HEK293 (cell line): ENCODE data around the gene VAMP8.

ENCODE experiments used
- CTCF ChIA-PET: fragments of 350-600 bp; formaldehyde crosslinking; extraction: SDS; loops from one replicate; lab custom pipeline; 2021; ENCODE audit warnings: antibody characterized with exemption; lab: Yijun Ruan, JAX
- POLR2A ChIA-PET: fragments of 300-600 bp; formaldehyde crosslinking; extraction: SDS; loops from one replicate; lab custom pipeline; 2020; ENCODE audit warnings: antibody characterized with exemption, inconsistent platforms; lab: Yijun Ruan, JAX
- H3K27ac ChIP-seq: fragments of 200-500 bp; sonication (Bioruptor generic); 2 replicates; pipeline ENCODE4 v1.5.1; 2014; ENCODE audit warnings: low read depth, low read length, control low read depth, inconsistent platforms; ENCODE audit errors: extremely low read depth
- H3K36me3 ChIP-seq, 2 experiments: fragments of 200-500 bp in 1 of 2; sonication (Bioruptor generic) in 1 of 2; 1 replicate in 1 of 2; 2 replicates in 1 of 2; pipeline ENCODE4 v1.5.1; 2014 to 2017; ENCODE audit warnings: inconsistent platforms in 2 of 2, low read length in 2 of 2; ENCODE audit not compliant: control insufficient read depth in 2 of 2, insufficient read depth in 1 of 2
- H3K4me1 ChIP-seq: fragments of 200-500 bp; sonication (Bioruptor generic); 2 replicates; pipeline ENCODE4 v1.5.1; 2014; ENCODE audit warnings: mild to moderate bottlenecking, low read length, inconsistent platforms; ENCODE audit not compliant: control insufficient read depth, insufficient read depth
- H3K4me3 ChIP-seq: 2 replicates; pipeline ENCODE4 v1.5.1; 2011; ENCODE audit warnings: low read depth, mild to moderate bottlenecking, control low read depth, low read length, moderate library complexity
- H3K9me3 ChIP-seq: fragments of 200-500 bp; sonication (Bioruptor generic); 2 replicates; pipeline ENCODE4 v1.5.1; 2014; ENCODE audit warnings: low read depth, low read length, inconsistent platforms; ENCODE audit not compliant: control insufficient read depth, insufficient read depth
- EGR2 ChIP-seq: fragments of 450-650 bp; formaldehyde crosslinking; IDR thresholded peaks from 2 replicates; pipeline ENCODE4 v1.5.1; 2016; ENCODE audit warnings: low read depth, missing biosample characterization, missing genetic modification characterization
- GLIS1 ChIP-seq: fragments of 450-650 bp; formaldehyde crosslinking; IDR thresholded peaks from 2 replicates; pipeline ENCODE4 v1.5.1; 2016; ENCODE audit warnings: missing biosample characterization, missing genetic modification characterization
- HOXC10 ChIP-seq: sonication (generic); formaldehyde crosslinking; IDR thresholded peaks from 2 replicates; pipeline ENCODE4 v1.8.1; 2023; ENCODE audit warnings: mild to moderate bottlenecking, missing genetic modification reagents
- HOXD13 ChIP-seq: sonication (generic); formaldehyde crosslinking; IDR thresholded peaks from 2 replicates; pipeline ENCODE4 v1.8.0; 2022; ENCODE audit warnings: missing genetic modification reagents, borderline replicate concordance
- KLF10 ChIP-seq: fragments of 450-650 bp; IDR thresholded peaks from 2 replicates; pipeline ENCODE4 v1.5.1; 2018; ENCODE audit warnings: missing biosample characterization, mild to moderate bottlenecking, missing genetic modification characterization
- KLF7 ChIP-seq: fragments of 450-650 bp; formaldehyde crosslinking; IDR thresholded peaks from 2 replicates; pipeline ENCODE4 v1.5.1; 2016; ENCODE audit warnings: missing biosample characterization, missing genetic modification characterization, borderline replicate concordance
- SP7 ChIP-seq: fragments of 450-650 bp; formaldehyde crosslinking; IDR thresholded peaks from 2 replicates; pipeline ENCODE4 v1.5.1; 2016; ENCODE audit warnings: missing biosample characterization, missing genetic modification characterization
- TRIM28 ChIP-seq: IDR thresholded peaks from 2 replicates; pipeline ENCODE4 v1.6.1; 2011; ENCODE audit warnings: low read length, control low read depth, borderline replicate concordance
- TSHZ1 ChIP-seq: fragments of 450-650 bp; formaldehyde crosslinking; IDR thresholded peaks from 2 replicates; pipeline ENCODE4 v1.5.1; 2016; ENCODE audit warnings: missing biosample characterization, missing genetic modification characterization, borderline replicate concordance
- ZBTB8A ChIP-seq: fragments of 450-650 bp; formaldehyde crosslinking; IDR thresholded peaks from 2 replicates; pipeline ENCODE4 v1.5.1; 2016; ENCODE audit warnings: missing biosample characterization, missing genetic modification characterization
- ZNF169 ChIP-seq: fragments of 450-650 bp; formaldehyde crosslinking; IDR thresholded peaks from 2 replicates; pipeline ENCODE4 v1.5.1; 2016; ENCODE audit warnings: missing biosample characterization, missing genetic modification characterization
- ZNF280D ChIP-seq: fragments of 450-650 bp; formaldehyde crosslinking; IDR thresholded peaks from 2 replicates; pipeline ENCODE4 v1.5.1; 2016; ENCODE audit warnings: missing biosample characterization, missing genetic modification characterization
- ZNF354C ChIP-seq: fragments of 450-650 bp; formaldehyde crosslinking; IDR thresholded peaks from 2 replicates; pipeline ENCODE4 v1.5.1; 2016; ENCODE audit warnings: missing biosample characterization, missing genetic modification characterization, low read depth, borderline replicate concordance
- ZNF48 ChIP-seq: fragments of 450-650 bp; formaldehyde crosslinking; IDR thresholded peaks from 2 replicates; pipeline ENCODE4 v1.5.1; 2016; ENCODE audit warnings: missing biosample characterization, missing genetic modification characterization
- ZNF501 ChIP-seq: fragments of 450-650 bp; formaldehyde crosslinking; IDR thresholded peaks from 2 replicates; pipeline ENCODE4 v1.5.1; 2016; ENCODE audit warnings: missing biosample characterization, missing genetic modification characterization
- ZNF560 ChIP-seq: fragments of 450-650 bp; formaldehyde crosslinking; IDR thresholded peaks from 2 replicates; pipeline ENCODE4 v1.5.1; 2017; ENCODE audit warnings: missing biosample characterization, missing genetic modification characterization, borderline replicate concordance
- ZNF629 ChIP-seq: fragments of 450-650 bp; formaldehyde crosslinking; IDR thresholded peaks from 2 replicates; pipeline ENCODE4 v1.5.1; 2017; ENCODE audit warnings: missing biosample characterization, missing genetic modification characterization
- ZNF677 ChIP-seq: fragments of 450-650 bp; IDR thresholded peaks from 2 replicates; pipeline ENCODE4 v1.5.0; 2018; ENCODE audit warnings: missing biosample characterization, mild to moderate bottlenecking, missing genetic modification characterization, moderate library complexity
- ZNF701 ChIP-seq: fragments of 450-650 bp; formaldehyde crosslinking; IDR thresholded peaks from 2 replicates; pipeline ENCODE4 v1.5.1; 2016; ENCODE audit warnings: missing biosample characterization, missing genetic modification characterization
- ZNF747 ChIP-seq: fragments of 450-650 bp; formaldehyde crosslinking; IDR thresholded peaks from 2 replicates; pipeline ENCODE4 v1.5.1; 2016; ENCODE audit warnings: missing biosample characterization, missing genetic modification characterization
- ZSCAN30 ChIP-seq: fragments of 450-650 bp; IDR thresholded peaks from 2 replicates; pipeline ENCODE4 v1.5.1; 2018; ENCODE audit warnings: missing biosample characterization, mild to moderate bottlenecking, missing genetic modification characterization, moderate library complexity
- TF ChIP-seq, protein P1 (sequence below): fragments of 450-650 bp; formaldehyde crosslinking; IDR thresholded peaks from 2 replicates; pipeline ENCODE4 v1.5.1; 2016; ENCODE audit warnings: missing biosample characterization, missing genetic modification characterization
- TF ChIP-seq, protein P2 (sequence below): fragments of 450-650 bp; formaldehyde crosslinking; IDR thresholded peaks from 2 replicates; pipeline ENCODE4 v1.5.1; 2016; ENCODE audit warnings: missing biosample characterization, missing genetic modification characterization, low read depth
- TF ChIP-seq, protein P3 (sequence below): fragments of 450-650 bp; formaldehyde crosslinking; IDR thresholded peaks from 2 replicates; pipeline ENCODE4 v1.5.1; 2017; ENCODE audit warnings: missing biosample characterization, missing genetic modification characterization

Gene VAMP8

DNA sequence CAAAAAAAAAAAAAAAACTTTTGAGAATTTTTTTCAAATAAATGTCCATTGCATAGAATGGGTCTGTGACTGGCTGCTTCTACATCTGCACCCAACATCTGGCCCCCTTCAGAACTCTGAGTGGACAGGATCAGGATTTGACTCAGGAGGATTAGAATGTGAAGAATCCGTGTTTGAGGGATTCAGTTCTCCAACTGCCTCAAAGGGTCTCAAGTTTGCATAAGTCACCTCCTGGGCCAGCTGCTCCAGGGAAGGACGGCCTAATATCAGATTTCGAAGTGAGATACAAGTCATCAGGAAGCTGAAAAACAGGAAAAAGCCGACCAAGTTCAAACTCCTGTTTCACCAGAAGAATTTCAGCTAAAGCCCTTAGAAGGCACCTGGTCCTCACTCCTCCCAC lies 27.6 kb upstream of the VAMP8 start:
- no peak overlapping the region for H3K4me3 ChIP-seq
- no peaks in the 10 kb centered on the region for H3K9me3 ChIP-seq
- TF ChIP-seq ZNF501 (tag by site-specific recombination) (no peak), SP7 (tag by site-specific recombination) (no peak), ZNF677 (no peak), HOXC10 (CRISPR knock-in tag) (no peak), TSHZ1 (tag by site-specific recombination) (no peak), ZBTB8A (tag by site-specific recombination) (no peak), ZSCAN30 (tag by site-specific recombination) (no peak), ZNF747 (tag by site-specific recombination) (no peak), ZNF629 (no peak), KLF7 (tag by site-specific recombination) (no peak), ZNF701 (no peak), ZNF354C (no peak)
- TF ChIP-seq, protein P1, sequence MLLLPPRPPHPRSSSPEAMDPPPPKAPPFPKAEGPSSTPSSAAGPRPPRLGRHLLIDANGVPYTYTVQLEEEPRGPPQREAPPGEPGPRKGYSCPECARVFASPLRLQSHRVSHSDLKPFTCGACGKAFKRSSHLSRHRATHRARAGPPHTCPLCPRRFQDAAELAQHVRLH (tag by site-specific recombination) = no peak
- H3K36me3 ChIP-seq = peaks cover 32 to 90% of the 10 kb centered on the region in 2 experiments
- H3K27ac ChIP-seq = no peak overlapping the region
- POLR2A ChIA-PET = interaction anchor here (1.1 to 12.3 kb wide), 5 partner anchors 11 to 155 kb away, joined by 3 to 106 read pairs (median 4); partner anchors contain the start of genes MAT2A and SH2D6
- no peaks in the 10 kb centered on the region for H3K4me1 ChIP-seq
- CTCF ChIA-PET = interaction anchor here (0.9 to 9.8 kb wide), 8 partner anchors 9 to 250 kb away, joined by 3 to 144 read pairs (median 13); partner anchors contain the start of genes MAT2A and SH2D6

- Histone ChIP-seq H3K4me3 (no peak overlapping the region), H3K36me3 (peaks cover 34 to 90% of the 10 kb centered on the region in 2 experiments), H3K4me1 (no peaks in the 10 kb centered on the region), H3K27ac (no peak overlapping the region), H3K9me3 (no peaks in the 10 kb centered on the region)
- CTCF ChIA-PET = interaction anchor here (0.9 to 9.8 kb wide), 12 partner anchors 9 to 250 kb away, joined by 3 to 144 read pairs (median 8); partner anchors contain the start of genes C2orf68, ELMOD3, MAT2A and RETSAT
- POLR2A ChIA-PET = interaction anchor here (0.8 to 12.3 kb wide), 8 partner anchors 12 to 196 kb away, joined by 4 to 106 read pairs (median 4); partner anchors contain the start of genes C2orf68, ELMOD3, MAT2A and RETSAT
- no peak for TF ChIP-seq KLF10 (tag by site-specific recombination)
- TF ChIP-seq, protein P2, sequence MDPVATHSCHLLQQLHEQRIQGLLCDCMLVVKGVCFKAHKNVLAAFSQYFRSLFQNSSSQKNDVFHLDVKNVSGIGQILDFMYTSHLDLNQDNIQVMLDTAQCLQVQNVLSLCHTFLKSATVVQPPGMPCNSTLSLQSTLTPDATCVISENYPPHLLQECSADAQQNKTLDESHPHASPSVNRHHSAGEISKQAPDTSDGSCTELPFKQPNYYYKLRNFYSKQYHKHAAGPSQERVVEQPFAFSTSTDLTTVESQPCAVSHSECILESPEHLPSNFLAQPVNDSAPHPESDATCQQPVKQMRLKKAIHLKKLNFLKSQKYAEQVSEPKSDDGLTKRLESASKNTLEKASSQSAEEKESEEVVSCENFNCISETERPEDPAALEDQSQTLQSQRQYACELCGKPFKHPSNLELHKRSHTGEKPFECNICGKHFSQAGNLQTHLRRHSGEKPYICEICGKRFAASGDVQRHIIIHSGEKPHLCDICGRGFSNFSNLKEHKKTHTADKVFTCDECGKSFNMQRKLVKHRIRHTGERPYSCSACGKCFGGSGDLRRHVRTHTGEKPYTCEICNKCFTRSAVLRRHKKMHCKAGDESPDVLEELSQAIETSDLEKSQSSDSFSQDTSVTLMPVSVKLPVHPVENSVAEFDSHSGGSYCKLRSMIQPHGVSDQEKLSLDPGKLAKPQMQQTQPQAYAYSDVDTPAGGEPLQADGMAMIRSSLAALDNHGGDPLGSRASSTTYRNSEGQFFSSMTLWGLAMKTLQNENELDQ (tag by site-specific recombination) = no peak
- TF ChIP-seq HOXD13 (CRISPR knock-in tag) = no peak
- no peak for TF ChIP-seq ZNF280D (tag by site-specific recombination)
- no peak for TF ChIP-seq TRIM28
- TF ChIP-seq, protein P3, sequence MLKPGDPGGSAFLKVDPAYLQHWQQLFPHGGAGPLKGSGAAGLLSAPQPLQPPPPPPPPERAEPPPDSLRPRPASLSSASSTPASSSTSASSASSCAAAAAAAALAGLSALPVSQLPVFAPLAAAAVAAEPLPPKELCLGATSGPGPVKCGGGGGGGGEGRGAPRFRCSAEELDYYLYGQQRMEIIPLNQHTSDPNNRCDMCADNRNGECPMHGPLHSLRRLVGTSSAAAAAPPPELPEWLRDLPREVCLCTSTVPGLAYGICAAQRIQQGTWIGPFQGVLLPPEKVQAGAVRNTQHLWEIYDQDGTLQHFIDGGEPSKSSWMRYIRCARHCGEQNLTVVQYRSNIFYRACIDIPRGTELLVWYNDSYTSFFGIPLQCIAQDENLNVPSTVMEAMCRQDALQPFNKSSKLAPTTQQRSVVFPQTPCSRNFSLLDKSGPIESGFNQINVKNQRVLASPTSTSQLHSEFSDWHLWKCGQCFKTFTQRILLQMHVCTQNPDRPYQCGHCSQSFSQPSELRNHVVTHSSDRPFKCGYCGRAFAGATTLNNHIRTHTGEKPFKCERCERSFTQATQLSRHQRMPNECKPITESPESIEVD = no peak
- no peak for TF ChIP-seq ZNF169 (tag by site-specific recombination)
- TF ChIP-seq ZNF48 (tag by site-specific recombination) = no peak
- no peak for TF ChIP-seq ZNF560 (tag by site-specific recombination)
- no peak for TF ChIP-seq EGR2 (tag by site-specific recombination)
- no peak for TF ChIP-seq GLIS1
Observed at GRCh38 chr2:85550486-85550885, 26.9 kb upstream of the VAMP8 start.
